Spleen (tissue), 11 donors: ENCODE results near the gene TOP3B. TPM values are rescaled to one million over a fixed set of nuclear protein-coding genes. Genes with fewer than 3 reads are reported as not detected.
A peak's percentile ranks its signal among the peaks of the same experiment; 100 is the strongest.

ENCODE experiments used
- DNase-seq: peaks from one replicate; pipeline ENCODE4 v3.0.0-alpha.2; 2020
- H3K27ac ChIP-seq, 8 donors: fragments of 200-600 bp; sonication (generic) in 7 of 8; 1 replicate in 4 of 8; 2 replicates in 4 of 8; pipeline versions ENCODE4 v1.5.0 to v1.8.0; 2016 to 2021; ENCODE audit warnings: inconsistent platforms in 4 of 8, mild to moderate bottlenecking in 4 of 8, moderate library complexity in 1 of 8
- H3K27me3 ChIP-seq, 7 donors: fragments of 200-600 bp; sonication (generic) in 6 of 7; replicated peaks in 1 of 7; 1 replicate in 4 of 7; 2 replicates in 3 of 7; pipeline versions ENCODE4 v1.5.0 to v1.8.0; 2016 to 2021; ENCODE audit warnings: inconsistent platforms in 3 of 7, mild to moderate bottlenecking in 1 of 7
- H3K36me3 ChIP-seq, 6 donors: fragments of 200-600 bp; sonication (generic) in 5 of 6; 1 replicate in 4 of 6; 2 replicates in 2 of 6; pipeline versions ENCODE4 v1.5.0 to v1.8.0; 2016 to 2021; ENCODE audit warnings: inconsistent platforms in 2 of 6
- H3K4me1 ChIP-seq, 6 donors: fragments of 200-600 bp; sonication (generic) in 5 of 6; 1 replicate in 3 of 6; 2 replicates in 3 of 6; pipeline versions ENCODE4 v1.5.0 to v1.8.0; 2016 to 2021; ENCODE audit warnings: inconsistent platforms in 3 of 6
- H3K4me3 ChIP-seq, 8 donors: fragments of 200-600 bp; sonication (generic) in 7 of 8; 1 replicate in 4 of 8; 2 replicates in 4 of 8; pipeline versions ENCODE4 v1.5.0 to v1.8.0; 2016 to 2021; ENCODE audit warnings: inconsistent platforms in 4 of 8, mild to moderate bottlenecking in 4 of 8, moderate library complexity in 2 of 8
- H3K9me3 ChIP-seq, 8 donors: fragments of 200-600 bp; sonication (generic) in 7 of 8; 1 replicate in 4 of 8; 2 replicates in 4 of 8; pipeline versions ENCODE4 v1.5.0 to v1.8.0; 2016 to 2021; ENCODE audit warnings: inconsistent platforms in 4 of 8
- CTCF ChIP-seq, 11 experiments: fragments of 200-600 bp in 7 of 11; fragments of 450-650 bp in 4 of 11; sonication (generic) in 4 of 11; IDR thresholded peaks in 8 of 11; conservative IDR thresholded peaks in 3 of 11; 1 replicate in 7 of 11; 2 replicates in 4 of 11; pipeline versions ENCODE4 v1.4.0 to v1.8.0; 2016 to 2021; ENCODE audit warnings: antibody characterized with exemption in 11 of 11, inconsistent platforms in 4 of 11, mild to moderate bottlenecking in 1 of 11
- POLR2A ChIP-seq, 3 donors: fragments of 450-650 bp; IDR thresholded peaks; one replicate each; pipeline ENCODE4 v1.5.1; 2017; ENCODE audit warnings: antibody characterized with exemption in 3 of 3, mild to moderate bottlenecking in 1 of 3
- POLR2AphosphoS5 ChIP-seq, 3 donors: sonication (generic); formaldehyde crosslinking; IDR thresholded peaks; one replicate each; pipeline ENCODE4 v1.5.1; 2017; ENCODE audit warnings: antibody characterized with exemption in 3 of 3
- WGBS, 5 donors: extraction: QIAGEN DNeasy Blood & Tissue Kit in 3 of 5; methylation state at CpG; one replicate each; pipeline versions ENCODE4 v1.1.5 to v1.1.7; 2013 to 2018; 5-methylcytosine and 5-hydroxymethylcytosine counted together
- intact Hi-C: fragments of 100-400 bp; cut with DNase I; formaldehyde crosslinking; loops from one replicate; pipeline ENCODE4 v1.15.0; 2023; ENCODE audit warnings: low total_unique reads
- polyA plus RNA-seq, 3 donors: library from polyadenylated mRNA; stranded (reverse); fragments of 200-250 nt; gene quantifications; one replicate each; pipeline ENCODE4 v1.2.1, GENCODE V29; 2013
- total RNA-seq, 7 donors: library from RNA; depleted of rRNA in 3 of 7; stranded (reverse); fragments of >200 nt in 3 of 7; fragmentation: NEBNext Ultra II Directional in 4 of 7; extraction: Animal tissue kit (Norgen Biotek cat#: 25700) in 4 of 7; gene quantifications; one replicate each; pipeline versions ENCODE4 v1.1.0 to v1.2.1, GENCODE V29; 2016 to 2021
- donor health status: healthy with polysubstance abuse.
- donor health status: DM: no; HTN: no; CAD: no; lungs with moderate emphysema.
- donor health status: DM: no; HTN: no; CAD: no.
- donor health status: Bipolar disorder and iron deficiency.
- donor health status: healthy.
- donor health status: DM: no; HTN: no; CAD: no.
- donor health status: DM: yes; HTN: yes; CAD: no.

The TOP3B gene
- total and polyA plus RNA-seq, 10 donors, result 12.6 to 66.4 (median 46.7) TPM

- intact Hi-C loops, result no loop called here
- H3K27ac ChIP-seq, result peak overlapping the region in 7 of 8 donors; percentile 8 to 95 (median 92)
- no peaks in the 10 kb centered on the region for H3K27me3 ChIP-seq
- H3K4me3 ChIP-seq, result no peak overlapping the region
- H3K9me3 ChIP-seq, result no peaks in the 10 kb centered on the region
- 55 to 82% (median 69%) methylated on average over 6 to 7 of the region's 7 CpGs for WGBS, 5 donors
- peaks cover 0 to 57% (median 24%) of the 10 kb centered on the region in 6 donors for H3K36me3 ChIP-seq
- no peak for TF ChIP-seq CTCF (IDR thresholded peaks at IDR 0.05 in 8 of 11, conservative IDR thresholded peaks at IDR 0.05 in 3 of 11)
- TF ChIP-seq POLR2AphosphoS5 (IDR thresholded peaks at IDR 0.05), result no peak
- no peak for TF ChIP-seq POLR2A (IDR thresholded peaks at IDR 0.05)
- no peak for DNase-seq
- H3K4me1 ChIP-seq, result peaks cover 17 to 100% (median 92%) of the 10 kb centered on the region in 6 donors
These were observed 37.7 kb downstream of the TOP3B start for GRCh38 chr22:21944871-21945270.

DNA sequence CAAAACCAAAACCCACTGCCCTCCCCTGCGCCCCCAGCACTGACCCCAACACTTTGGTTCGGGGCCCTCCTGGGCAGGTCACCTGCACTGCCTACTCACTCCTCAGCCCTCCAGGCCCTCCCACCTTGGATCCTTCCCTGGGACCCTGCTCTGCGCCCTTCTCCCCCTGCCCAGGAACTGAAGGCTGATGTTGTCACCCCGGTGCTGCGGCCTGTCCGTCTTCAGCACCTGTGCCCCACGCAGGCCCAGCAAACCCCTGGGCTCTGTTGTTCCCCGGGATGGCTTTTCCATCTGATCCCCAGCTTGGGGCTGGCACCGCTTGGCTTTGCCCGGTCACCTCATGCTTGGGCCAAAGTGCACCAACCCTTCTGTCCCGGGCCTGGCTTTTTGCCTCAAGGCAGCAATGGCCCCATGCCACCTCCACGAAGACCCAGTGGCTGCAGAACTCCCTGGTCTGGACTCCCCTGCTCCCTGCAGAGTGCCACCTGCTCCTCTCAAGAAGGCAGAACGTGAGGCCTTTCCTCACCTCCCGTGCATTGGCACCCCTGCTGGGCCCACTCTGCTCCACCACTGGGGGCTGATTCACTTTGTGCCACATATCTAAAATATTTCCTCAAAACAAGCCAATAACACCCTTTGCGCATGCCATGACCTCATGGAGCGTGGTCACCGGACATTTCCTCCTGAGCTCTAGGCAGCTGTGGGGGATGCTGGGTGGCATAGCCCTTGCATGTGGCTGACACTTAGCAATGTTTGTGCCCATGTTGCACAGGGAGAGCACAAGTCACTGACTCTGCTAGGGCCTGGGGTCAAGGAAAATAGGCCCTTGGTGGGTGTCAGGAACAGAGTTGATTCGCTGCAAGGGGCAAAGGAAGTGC is 38.8 kb downstream of the TOP3B start:
- TF ChIP-seq CTCF (IDR thresholded peaks at IDR 0.05 in 8 of 11, conservative IDR thresholded peaks at IDR 0.05 in 3 of 11), result no peak
- TF ChIP-seq POLR2A (IDR thresholded peaks at IDR 0.05), result no peak
- peak in 1 of 3 donors; percentile 38 for TF ChIP-seq POLR2AphosphoS5 (IDR thresholded peaks at IDR 0.05)
- Histone ChIP-seq H3K36me3 (peaks cover 0 to 68% (median 24%) of the 10 kb centered on the region in 6 donors), H3K27me3 (no peaks in the 10 kb centered on the region), H3K4me1 (peaks cover 27 to 100% (median 92%) of the 10 kb centered on the region in 6 donors), H3K9me3 (no peaks in the 10 kb centered on the region), H3K4me3 (no peak overlapping the region), H3K27ac (peak overlapping the region; percentile 53 to 95 (median 90))
- DNase-seq, result peak; percentile 65
- 74 to 86% (median 76%) methylated on average over 15 to 18 of the region's 18 CpGs for WGBS, 5 donors
- intact Hi-C loops, result no loop called here

DNA sequence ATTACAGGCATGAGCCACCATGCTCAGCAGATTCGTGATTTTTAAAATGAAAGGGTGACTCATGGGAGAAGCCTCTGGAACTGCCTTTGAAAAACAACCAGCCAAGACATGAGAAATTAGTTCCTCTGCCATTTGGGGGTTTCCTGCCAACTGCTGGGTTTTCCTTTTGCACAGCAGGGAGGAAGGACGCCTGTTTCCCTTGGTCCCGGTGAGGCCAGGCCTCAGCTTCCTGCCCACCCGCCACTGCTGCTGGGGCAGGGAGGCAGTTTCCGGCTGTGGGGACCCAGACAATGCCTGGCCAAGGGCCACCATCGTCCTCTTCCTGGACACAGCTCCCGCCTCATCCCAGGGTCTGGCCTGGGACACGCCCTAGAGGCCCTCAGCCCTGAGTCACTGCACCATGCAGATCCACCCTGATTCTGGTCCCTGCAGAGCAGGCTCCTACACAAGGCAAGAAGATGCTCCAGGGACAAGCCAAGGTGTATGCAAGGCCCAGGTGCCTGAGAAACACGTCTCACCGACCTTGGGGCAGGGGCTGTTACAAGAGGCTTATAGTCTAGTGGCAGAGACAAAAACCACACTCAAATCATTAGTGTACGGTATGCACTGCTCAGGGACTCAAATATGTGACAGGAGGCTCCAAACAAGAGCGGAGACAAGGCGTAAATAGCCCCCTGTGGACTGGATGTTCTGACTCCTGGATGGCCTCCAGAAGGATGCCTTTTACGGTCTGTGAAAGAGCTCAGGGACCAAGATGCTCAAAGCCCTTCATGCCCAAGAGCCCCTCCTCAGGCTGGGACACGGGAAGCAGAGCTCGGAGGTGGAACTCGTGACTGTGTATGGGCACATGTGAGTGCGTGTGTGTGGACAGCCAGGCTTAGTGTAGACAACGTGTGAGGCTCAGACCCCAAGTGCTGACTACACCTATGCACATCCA is 39.9 kb downstream of the TOP3B start:
- intact Hi-C loops, result no loop called here
- WGBS, 5 donors, result 22 to 37% (median 33%) methylated on average over 19 of the region's 19 CpGs
- Histone ChIP-seq H3K4me1 (peaks cover 33 to 100% (median 93%) of the 10 kb centered on the region in 6 donors), H3K27ac (peak overlapping the region; percentile 53 to 95 (median 90)), H3K4me3 (peak overlapping the region in 1 of 8 donors; percentile 21), H3K9me3 (no peaks in the 10 kb centered on the region), H3K36me3 (peaks cover 0 to 69% (median 24%) of the 10 kb centered on the region in 6 donors), H3K27me3 (no peaks in the 10 kb centered on the region)
- peak; percentile 92 for DNase-seq
- TF ChIP-seq POLR2A (IDR thresholded peaks at IDR 0.05) (no peak), POLR2AphosphoS5 (IDR thresholded peaks at IDR 0.05) (peak; percentile 88 to 93 (median 93))

DNA sequence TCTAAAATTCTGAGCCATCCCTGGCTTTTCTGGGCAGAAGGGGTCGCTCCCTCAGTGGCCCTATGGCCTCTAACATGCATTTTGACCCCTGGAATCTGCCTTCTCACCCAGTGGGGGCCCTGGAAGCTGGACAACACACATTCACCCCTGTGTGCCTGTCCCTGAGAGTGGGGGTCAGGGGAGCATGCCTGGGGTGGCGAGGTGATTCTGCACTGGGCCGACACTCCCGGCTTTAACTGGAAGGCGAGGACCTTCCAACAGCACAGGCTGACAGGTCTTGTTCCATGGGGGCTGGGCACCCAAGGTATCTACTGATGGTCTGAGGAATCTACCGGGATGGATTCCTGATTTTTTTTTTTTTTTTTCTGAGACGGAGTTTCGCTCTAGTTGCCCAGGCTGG is 40.7 kb downstream of the TOP3B start:
- H3K27me3 ChIP-seq, result no peaks in the 10 kb centered on the region
- H3K4me3 ChIP-seq, result no peak overlapping the region
- TF ChIP-seq CTCF (IDR thresholded peaks at IDR 0.05 in 8 of 11, conservative IDR thresholded peaks at IDR 0.05 in 3 of 11), result no peak
- TF ChIP-seq POLR2AphosphoS5 (IDR thresholded peaks at IDR 0.05), result no peak
- TF ChIP-seq POLR2A (IDR thresholded peaks at IDR 0.05), result no peak
- intact Hi-C loops, result no loop called here
- H3K27ac ChIP-seq, result peak overlapping the region; percentile 53 to 95 (median 90)
- no peak for DNase-seq
- H3K9me3 ChIP-seq, result no peaks in the 10 kb centered on the region
- peaks cover 0 to 69% (median 24%) of the 10 kb centered on the region in 6 donors for H3K36me3 ChIP-seq
- 62 to 80% (median 70%) methylated on average over 7 to 8 of the region's 8 CpGs for WGBS, 5 donors
- H3K4me1 ChIP-seq, result peaks cover 40 to 100% (median 94%) of the 10 kb centered on the region in 6 donors
